ENCODE data around the gene SEC22A. TPM values are rescaled to one million over a fixed set of nuclear protein-coding genes. Genes with fewer than 3 reads are reported as not detected.

The SEC22A gene
- total and polyA plus RNA-seq, 2 of the 13 experiments (the other 11 are each of a cell fraction or from before 2014, with no cell fraction given) = 14.1 to 17.3 TPM

GRCh38 chr3:123193448-123194101 is 8.2 kb upstream of the SEC22A start:
- Histone ChIP-seq H3K27me3 (ENCODE audit: control insufficient read depth in 1 of 2, insufficient read depth in 2 of 2, low read length in 2 of 2) (no peaks in the 10 kb centered on the region), H3K9me3 (ENCODE audit: low read length) (no peaks in the 10 kb centered on the region), H3K4me1 (ENCODE audit: insufficient read depth, low read length) (no peaks in the 10 kb centered on the region), H4K20me1 (ENCODE audit: insufficient read depth, low read length) (no peaks in the 10 kb centered on the region), H3K79me2 (ENCODE audit: insufficient read depth, low read length) (no peaks in the 10 kb centered on the region), H3K4me3 (replicated peaks in 1 of 3; ENCODE audit: insufficient read depth in 1 of 3, low read depth in 2 of 3, low read length in 3 of 3) (no peak overlapping the region), H2AFZ (ENCODE audit: low read length) (no peak overlapping the region), H3K9ac (ENCODE audit: insufficient read depth, low read depth, low read length) (no peak overlapping the region), H3K4me2 (ENCODE audit: low read depth, low read length) (no peak overlapping the region), H3K27ac (ENCODE audit: extremely low read length, insufficient read depth, low read length) (no peak overlapping the region), H3K36me3 (replicated peaks in 1 of 2; ENCODE audit: control insufficient read depth in 1 of 2, insufficient read depth in 2 of 2, low read length in 2 of 2) (no peaks in the 10 kb centered on the region)
- DNase-seq (ENCODE audit: low spot score) (no peak), FAIRE-seq (no peak), ATAC-seq (no peak)
- WGBS (ENCODE audit: low lambda C conversion rate) = 67% methylated on average over 5 of the region's 5 CpGs
- in situ Hi-C loops (cut with HindIII; ENCODE audit: extremely low pct_ligation_motif_present, low pct_unique_long_range_greater_than_20kb) = no loop called here
- no TSS peak for BruUV-seq (replicated peaks)
- CTCF ChIA-PET (ENCODE audit: low intra/inter-chr PET ratio, low total read pairs) = no interaction called here
- intact Hi-C loops (cut with micrococcal nuclease; ENCODE audit: unreplicated experiment) = no loop called here
- POLR2A ChIA-PET = no interaction called here
- no peak for TF ChIP-seq ZSCAN22 (CRISPR knock-in tag; IDR thresholded peaks at IDR 0.05)
- TF ChIP-seq ZNF713 (CRISPR knock-in tag; IDR thresholded peaks at IDR 0.05) = no peak
- no peak for TF ChIP-seq ZNF772 (CRISPR knock-in tag; IDR thresholded peaks at IDR 0.05)
- no peak for TF ChIP-seq HMG20B (CRISPR knock-in tag; conservative IDR thresholded peaks at IDR 0.05)
- TF ChIP-seq SATB2 (CRISPR knock-in tag; IDR thresholded peaks at IDR 0.05) = no peak
- no peak for TF ChIP-seq PLRG1 (conservative IDR thresholded peaks at IDR 0.05)
- no peak for TF ChIP-seq TBL1XR1 (IDR thresholded peaks at IDR 0.05; ENCODE audit: borderline replicate concordance, low read length, partially characterized antibody)
- TF ChIP-seq FOSL1 (CRISPR knock-in tag; IDR thresholded peaks at IDR 0.05; ENCODE audit: borderline replicate concordance) = no peak
- TF ChIP-seq PTBP1 (IDR thresholded peaks at IDR 0.05; ENCODE audit: low read depth, low read length, poor library complexity, severe bottlenecking) = no peak
- TF ChIP-seq ZNF264 (CRISPR knock-in tag; IDR thresholded peaks at IDR 0.05) = no peak
- TF ChIP-seq ZNF280B (CRISPR knock-in tag; IDR thresholded peaks at IDR 0.05; ENCODE audit: borderline replicate concordance) = no peak
- TF ChIP-seq IRX3 (CRISPR knock-in tag; IDR thresholded peaks at IDR 0.05; ENCODE audit: borderline replicate concordance, low read depth) = no peak
- no peak for TF ChIP-seq ZNF431 (CRISPR knock-in tag; IDR thresholded peaks at IDR 0.05; ENCODE audit: borderline replicate concordance, low read depth)
- TF ChIP-seq ZNF318 (CRISPR knock-in tag; IDR thresholded peaks at IDR 0.05) = no peak
- TF ChIP-seq SRSF4 (IDR thresholded peaks at IDR 0.05; ENCODE audit: low read depth, low read length, poor library complexity, severe bottlenecking) = no peak
